SK-N-SH (cell line): ENCODE data around the gene ELL3.

ENCODE experiments used
- EP300 ChIP-seq, 2 experiments: IDR thresholded peaks; 2 replicates each; pipeline versions ENCODE4 v1.4.0 to v1.6.1; 2012; ENCODE audit warnings: borderline replicate concordance in 1 of 2, low read depth in 1 of 2, low read length in 1 of 2
- EZH2phosphoT487 ChIP-seq: fragments of 200-600 bp; sonication (generic); IDR thresholded peaks from 2 replicates; pipeline ENCODE4 v1.6.1; 2017; ENCODE audit warnings: low read depth, mixed run types, mild to moderate bottlenecking, antibody characterized with exemption, moderate library complexity, borderline replicate concordance
- FOXJ3 ChIP-seq: sonication (generic); formaldehyde crosslinking; IDR thresholded peaks from 2 replicates; pipeline ENCODE4 v1.5.1; 2020; ENCODE audit warnings: mild to moderate bottlenecking, missing genetic modification reagents
- GATA2 ChIP-seq: sonication (generic); formaldehyde crosslinking; IDR thresholded peaks from 2 replicates; pipeline ENCODE4 v1.5.0; 2020; ENCODE audit warnings: mild to moderate bottlenecking, missing genetic modification reagents
- MEF2A ChIP-seq: IDR thresholded peaks from 2 replicates; pipeline ENCODE4 v1.4.0; 2012; ENCODE audit warnings: low read depth, borderline replicate concordance
- NFIC ChIP-seq: IDR thresholded peaks from 2 replicates; pipeline ENCODE4 v1.4.0; 2012; ENCODE audit warnings: borderline replicate concordance
- POLR2AphosphoS5 ChIP-seq: IDR thresholded peaks from 2 replicates; pipeline ENCODE4 v1.6.1; 2012; ENCODE audit warnings: low read depth, low read length
- RAD21 ChIP-seq: IDR thresholded peaks from 2 replicates; pipeline ENCODE4 v1.6.1; 2012; ENCODE audit warnings: mild to moderate bottlenecking, low read length
- SMC3 ChIP-seq: IDR thresholded peaks from 2 replicates; pipeline ENCODE4 v1.6.1; 2012; ENCODE audit warnings: low read depth, low read length, improper control_type of control experiment
- TEAD4 ChIP-seq: IDR thresholded peaks from 2 replicates; pipeline ENCODE4 v1.4.0; 2012; ENCODE audit warnings: mild to moderate bottlenecking, borderline replicate concordance; ENCODE audit not compliant: insufficient read depth
- TF ChIP-seq, protein P1 (sequence below): IDR thresholded peaks from 2 replicates; pipeline ENCODE4 v1.4.0; 2012; ENCODE audit warnings: low read depth
- TF ChIP-seq, protein P2 (sequence below): fragments of 200-600 bp; sonication (generic); IDR thresholded peaks from 2 replicates; pipeline ENCODE4 v1.6.1; 2017; ENCODE audit warnings: antibody characterized with exemption, mild to moderate bottlenecking, moderate library complexity
- TF ChIP-seq, protein P3 (sequence below): IDR thresholded peaks from 2 replicates; pipeline ENCODE4 v1.6.1; 2012; ENCODE audit warnings: mild to moderate bottlenecking, low read depth, low read length, moderate library complexity
- TF ChIP-seq, protein P4 (sequence below): IDR thresholded peaks from 2 replicates; pipeline ENCODE4 v1.4.0; 2012; ENCODE audit warnings: low read depth, borderline replicate concordance

DNA sequence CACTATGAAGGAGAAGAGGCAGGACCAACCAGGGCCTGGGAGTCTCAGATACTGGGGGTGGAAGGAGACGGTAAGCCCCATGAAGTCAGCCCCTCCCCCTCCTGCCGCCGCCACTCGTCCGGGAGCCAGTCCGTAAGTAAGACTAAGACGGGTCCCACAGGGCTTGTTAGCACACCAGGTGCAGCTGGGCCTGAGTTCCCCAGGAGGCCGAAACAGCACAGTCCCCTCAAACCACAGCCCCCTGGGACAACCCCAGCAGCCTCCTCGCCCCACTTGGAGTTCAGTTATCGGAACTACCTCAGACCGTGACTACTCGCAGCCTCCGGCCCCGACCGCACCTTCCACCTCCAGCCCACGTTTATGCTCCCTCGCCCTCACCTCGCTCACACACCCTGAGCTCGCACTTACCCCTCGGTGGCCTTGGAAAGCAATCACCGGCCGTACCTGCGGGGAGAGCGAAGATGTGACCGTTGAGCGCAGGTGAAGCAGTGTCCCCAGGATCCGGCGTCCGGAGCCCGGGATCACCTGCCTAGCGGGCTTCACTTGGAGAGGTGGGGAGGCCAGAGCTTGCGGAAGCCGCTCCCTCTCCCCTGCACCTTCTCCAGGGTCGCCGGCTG lies 557 bp downstream of the ELL3 start:
- TF ChIP-seq POLR2AphosphoS5 (no peak), SMC3 (no peak), NFIC (no peak), GATA2 (no peak), FOXJ3 (no peak), MEF2A (no peak), TEAD4 (no peak), EP300 (IDR thresholded peaks at IDR 0.05; ENCODE audit: borderline replicate concordance in 1 of 2, low read depth in 1 of 2, low read length in 1 of 2) (no peak), RAD21 (no peak), EZH2phosphoT487 (no peak)
- TF ChIP-seq, protein P1, sequence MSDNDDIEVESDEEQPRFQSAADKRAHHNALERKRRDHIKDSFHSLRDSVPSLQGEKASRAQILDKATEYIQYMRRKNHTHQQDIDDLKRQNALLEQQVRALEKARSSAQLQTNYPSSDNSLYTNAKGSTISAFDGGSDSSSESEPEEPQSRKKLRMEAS = no peak
- TF ChIP-seq, protein P2, sequence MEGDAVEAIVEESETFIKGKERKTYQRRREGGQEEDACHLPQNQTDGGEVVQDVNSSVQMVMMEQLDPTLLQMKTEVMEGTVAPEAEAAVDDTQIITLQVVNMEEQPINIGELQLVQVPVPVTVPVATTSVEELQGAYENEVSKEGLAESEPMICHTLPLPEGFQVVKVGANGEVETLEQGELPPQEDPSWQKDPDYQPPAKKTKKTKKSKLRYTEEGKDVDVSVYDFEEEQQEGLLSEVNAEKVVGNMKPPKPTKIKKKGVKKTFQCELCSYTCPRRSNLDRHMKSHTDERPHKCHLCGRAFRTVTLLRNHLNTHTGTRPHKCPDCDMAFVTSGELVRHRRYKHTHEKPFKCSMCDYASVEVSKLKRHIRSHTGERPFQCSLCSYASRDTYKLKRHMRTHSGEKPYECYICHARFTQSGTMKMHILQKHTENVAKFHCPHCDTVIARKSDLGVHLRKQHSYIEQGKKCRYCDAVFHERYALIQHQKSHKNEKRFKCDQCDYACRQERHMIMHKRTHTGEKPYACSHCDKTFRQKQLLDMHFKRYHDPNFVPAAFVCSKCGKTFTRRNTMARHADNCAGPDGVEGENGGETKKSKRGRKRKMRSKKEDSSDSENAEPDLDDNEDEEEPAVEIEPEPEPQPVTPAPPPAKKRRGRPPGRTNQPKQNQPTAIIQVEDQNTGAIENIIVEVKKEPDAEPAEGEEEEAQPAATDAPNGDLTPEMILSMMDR = no peak
- TF ChIP-seq, protein P3, sequence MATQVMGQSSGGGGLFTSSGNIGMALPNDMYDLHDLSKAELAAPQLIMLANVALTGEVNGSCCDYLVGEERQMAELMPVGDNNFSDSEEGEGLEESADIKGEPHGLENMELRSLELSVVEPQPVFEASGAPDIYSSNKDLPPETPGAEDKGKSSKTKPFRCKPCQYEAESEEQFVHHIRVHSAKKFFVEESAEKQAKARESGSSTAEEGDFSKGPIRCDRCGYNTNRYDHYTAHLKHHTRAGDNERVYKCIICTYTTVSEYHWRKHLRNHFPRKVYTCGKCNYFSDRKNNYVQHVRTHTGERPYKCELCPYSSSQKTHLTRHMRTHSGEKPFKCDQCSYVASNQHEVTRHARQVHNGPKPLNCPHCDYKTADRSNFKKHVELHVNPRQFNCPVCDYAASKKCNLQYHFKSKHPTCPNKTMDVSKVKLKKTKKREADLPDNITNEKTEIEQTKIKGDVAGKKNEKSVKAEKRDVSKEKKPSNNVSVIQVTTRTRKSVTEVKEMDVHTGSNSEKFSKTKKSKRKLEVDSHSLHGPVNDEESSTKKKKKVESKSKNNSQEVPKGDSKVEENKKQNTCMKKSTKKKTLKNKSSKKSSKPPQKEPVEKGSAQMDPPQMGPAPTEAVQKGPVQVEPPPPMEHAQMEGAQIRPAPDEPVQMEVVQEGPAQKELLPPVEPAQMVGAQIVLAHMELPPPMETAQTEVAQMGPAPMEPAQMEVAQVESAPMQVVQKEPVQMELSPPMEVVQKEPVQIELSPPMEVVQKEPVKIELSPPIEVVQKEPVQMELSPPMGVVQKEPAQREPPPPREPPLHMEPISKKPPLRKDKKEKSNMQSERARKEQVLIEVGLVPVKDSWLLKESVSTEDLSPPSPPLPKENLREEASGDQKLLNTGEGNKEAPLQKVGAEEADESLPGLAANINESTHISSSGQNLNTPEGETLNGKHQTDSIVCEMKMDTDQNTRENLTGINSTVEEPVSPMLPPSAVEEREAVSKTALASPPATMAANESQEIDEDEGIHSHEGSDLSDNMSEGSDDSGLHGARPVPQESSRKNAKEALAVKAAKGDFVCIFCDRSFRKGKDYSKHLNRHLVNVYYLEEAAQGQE = no peak
- TF ChIP-seq, protein P4, sequence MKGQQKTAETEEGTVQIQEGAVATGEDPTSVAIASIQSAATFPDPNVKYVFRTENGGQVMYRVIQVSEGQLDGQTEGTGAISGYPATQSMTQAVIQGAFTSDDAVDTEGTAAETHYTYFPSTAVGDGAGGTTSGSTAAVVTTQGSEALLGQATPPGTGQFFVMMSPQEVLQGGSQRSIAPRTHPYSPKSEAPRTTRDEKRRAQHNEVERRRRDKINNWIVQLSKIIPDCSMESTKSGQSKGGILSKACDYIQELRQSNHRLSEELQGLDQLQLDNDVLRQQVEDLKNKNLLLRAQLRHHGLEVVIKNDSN = no peak
